ENCODE data around the gene CLTRN.

CLTRN gene

GRCh38 chrX:15619053-15619755 is 45.4 kb downstream of the CLTRN start:
- DNase-seq (ENCODE audit: extremely low read depth, low read depth) = no peak
- H3K4me3 ChIP-seq (replicated peaks; ENCODE audit: low read depth, low read length) = no peak overlapping the region
- TF ChIP-seq, protein P1, sequence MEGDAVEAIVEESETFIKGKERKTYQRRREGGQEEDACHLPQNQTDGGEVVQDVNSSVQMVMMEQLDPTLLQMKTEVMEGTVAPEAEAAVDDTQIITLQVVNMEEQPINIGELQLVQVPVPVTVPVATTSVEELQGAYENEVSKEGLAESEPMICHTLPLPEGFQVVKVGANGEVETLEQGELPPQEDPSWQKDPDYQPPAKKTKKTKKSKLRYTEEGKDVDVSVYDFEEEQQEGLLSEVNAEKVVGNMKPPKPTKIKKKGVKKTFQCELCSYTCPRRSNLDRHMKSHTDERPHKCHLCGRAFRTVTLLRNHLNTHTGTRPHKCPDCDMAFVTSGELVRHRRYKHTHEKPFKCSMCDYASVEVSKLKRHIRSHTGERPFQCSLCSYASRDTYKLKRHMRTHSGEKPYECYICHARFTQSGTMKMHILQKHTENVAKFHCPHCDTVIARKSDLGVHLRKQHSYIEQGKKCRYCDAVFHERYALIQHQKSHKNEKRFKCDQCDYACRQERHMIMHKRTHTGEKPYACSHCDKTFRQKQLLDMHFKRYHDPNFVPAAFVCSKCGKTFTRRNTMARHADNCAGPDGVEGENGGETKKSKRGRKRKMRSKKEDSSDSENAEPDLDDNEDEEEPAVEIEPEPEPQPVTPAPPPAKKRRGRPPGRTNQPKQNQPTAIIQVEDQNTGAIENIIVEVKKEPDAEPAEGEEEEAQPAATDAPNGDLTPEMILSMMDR (IDR thresholded peaks at IDR 0.05; ENCODE audit: low read depth, low read length, missing control alignments) = no peak

DNA sequence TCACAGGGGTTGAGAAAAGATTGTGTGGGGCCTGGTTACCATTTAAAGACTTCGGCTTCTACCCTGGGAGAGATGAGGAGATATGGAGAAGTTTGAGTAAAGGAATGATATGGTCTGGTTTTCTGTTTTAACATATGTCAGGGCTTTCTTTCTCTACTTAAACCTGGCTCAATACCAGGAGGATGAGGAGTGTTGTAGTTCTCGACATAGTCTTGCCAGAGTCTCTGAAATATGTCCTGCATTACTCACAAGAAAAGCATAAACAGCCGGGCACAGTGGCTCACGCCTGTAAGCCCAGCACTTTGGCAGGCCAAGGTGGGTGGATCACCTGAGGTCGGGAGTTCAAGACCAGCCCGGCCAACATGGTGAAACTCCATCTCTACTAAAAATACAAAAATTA is 47.5 kb downstream of the CLTRN start:
- no peak for DNase-seq (ENCODE audit: extremely low read depth, low read depth)
- no peak overlapping the region for H3K4me3 ChIP-seq (replicated peaks; ENCODE audit: low read depth, low read length)
- TF ChIP-seq, protein P1 (IDR thresholded peaks at IDR 0.05; ENCODE audit: low read depth, low read length, missing control alignments) = no peak

DNA sequence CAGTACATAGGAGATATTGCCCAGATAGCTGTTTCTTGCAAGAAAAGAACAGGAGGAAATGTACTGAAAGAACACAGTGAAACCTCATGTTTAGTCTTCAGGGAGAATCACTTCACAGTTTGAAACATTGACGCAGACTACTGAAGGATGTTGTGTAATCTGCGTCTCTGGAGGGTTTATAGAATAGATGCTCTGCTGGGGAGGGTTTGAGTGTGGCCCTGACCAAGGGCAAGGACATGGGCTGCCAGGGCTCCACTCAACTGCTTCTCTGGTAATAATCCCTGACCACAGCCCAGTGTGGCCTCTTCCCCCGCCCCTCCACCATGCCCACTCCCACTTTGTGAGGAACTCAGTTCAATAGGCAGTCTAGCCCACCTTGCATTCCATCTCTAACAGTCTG is 48.1 kb downstream of the CLTRN start:
- DNase-seq (ENCODE audit: extremely low read depth, low read depth) = no peak
- TF ChIP-seq, protein P1 (IDR thresholded peaks at IDR 0.05; ENCODE audit: low read depth, low read length, missing control alignments) = no peak
- H3K4me3 ChIP-seq (replicated peaks; ENCODE audit: low read depth, low read length) = no peak overlapping the region

- H3K4me3 ChIP-seq (replicated peaks; ENCODE audit: low read depth, low read length) = no peak overlapping the region
- no peak for DNase-seq (ENCODE audit: extremely low read depth, low read depth)
- TF ChIP-seq, protein P1 (IDR thresholded peaks at IDR 0.05; ENCODE audit: low read depth, low read length, missing control alignments) = no peak
These were observed 57.5 kb downstream of the CLTRN start for GRCh38 chrX:15607067-15607466.

DNA sequence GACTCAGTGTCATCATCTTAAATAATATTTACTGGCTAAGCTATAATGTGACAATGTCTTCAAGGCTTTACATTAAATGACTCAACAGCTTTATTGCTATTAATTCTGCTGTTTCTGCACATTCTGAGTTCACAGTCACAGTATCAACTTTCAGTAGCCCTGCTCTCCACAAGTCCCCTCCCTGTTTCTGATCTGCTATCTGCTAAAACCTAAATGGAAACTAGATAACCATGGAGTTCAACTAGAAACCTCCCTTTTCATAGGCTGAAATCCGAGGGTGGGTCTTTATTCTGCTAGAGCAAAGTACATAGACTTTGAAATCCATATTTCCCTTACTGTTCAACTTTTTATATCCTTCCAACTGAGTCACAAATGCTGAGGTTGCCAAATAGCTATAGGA is 58.5 kb downstream of the CLTRN start:
- TF ChIP-seq, protein P1 (IDR thresholded peaks at IDR 0.05; ENCODE audit: low read depth, low read length, missing control alignments) = no peak
- no peak for DNase-seq (ENCODE audit: extremely low read depth, low read depth)
- H3K4me3 ChIP-seq (replicated peaks; ENCODE audit: low read depth, low read length) = no peak overlapping the region

DNA sequence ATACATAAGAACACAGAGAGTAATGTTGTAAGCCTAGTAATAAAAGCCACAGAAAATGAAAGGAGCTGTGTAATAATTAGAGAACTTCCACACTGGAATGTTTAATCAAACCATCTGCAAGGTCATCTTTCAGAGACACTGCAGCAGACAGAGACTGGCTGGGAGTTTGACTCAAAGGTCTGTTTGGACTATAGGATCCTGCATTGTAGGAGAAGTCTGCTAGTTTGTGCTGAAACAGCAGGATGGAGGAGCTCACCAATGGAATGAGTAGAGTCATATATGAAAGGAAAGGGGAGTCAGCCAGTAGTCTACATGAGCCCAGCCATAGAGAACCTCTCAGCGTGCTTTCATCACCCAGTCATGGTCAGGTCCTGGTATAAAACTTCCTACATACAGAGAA is 59.4 kb downstream of the CLTRN start:
- H3K4me3 ChIP-seq (replicated peaks; ENCODE audit: low read depth, low read length) = no peak overlapping the region
- no peak for DNase-seq (ENCODE audit: extremely low read depth, low read depth)
- TF ChIP-seq, protein P1 (IDR thresholded peaks at IDR 0.05; ENCODE audit: low read depth, low read length, missing control alignments) = no peak

DNA sequence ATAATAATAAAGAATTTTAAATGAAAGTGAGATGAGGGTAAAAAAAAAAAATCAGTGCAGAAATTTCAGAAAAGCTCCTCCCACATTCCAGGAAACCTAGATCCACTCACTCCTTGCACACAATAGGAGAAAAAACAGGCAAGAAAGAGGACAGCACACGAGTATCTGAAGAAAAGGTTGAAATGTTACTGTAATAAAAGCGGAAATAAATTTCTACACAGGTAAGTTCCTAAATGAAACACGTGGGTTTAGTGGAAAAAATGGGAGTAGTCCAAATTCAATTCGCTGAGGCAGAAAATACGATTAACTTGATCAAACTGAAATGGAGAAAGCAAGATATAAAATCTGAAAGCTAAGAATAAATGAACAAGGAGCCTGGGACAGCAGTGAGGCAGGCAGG is 61.8 kb downstream of the CLTRN start:
- no peak overlapping the region for H3K4me3 ChIP-seq (replicated peaks; ENCODE audit: low read depth, low read length)
- no peak for DNase-seq (ENCODE audit: extremely low read depth, low read depth)
- TF ChIP-seq, protein P1 (IDR thresholded peaks at IDR 0.05; ENCODE audit: low read depth, low read length, missing control alignments) = no peak
